Hippocampal formation (tissue), 2 donors: ENCODE measurements around the gene FAM227A.

ENCODE experiments used
- DNase-seq, 2 donors: peaks; one replicate each; lab custom pipeline; 2025; lab: John Stamatoyannopoulos, UW

FAM227A gene

GRCh38 chr22:38540701-38541100 lies 115.5 kb downstream of the FAM227A start:
- DNase-seq, result no peak

- no peak for DNase-seq
Measured at GRCh38 chr22:38531251-38531938, 124.8 kb downstream of the FAM227A start.
